ENCODE data around the gene ERCC3. TPM values are rescaled to one million over a fixed set of nuclear protein-coding genes. Genes with fewer than 3 reads are reported as not detected.
"Not testable (repeated sequence)": the region's sequence is repeated elsewhere in the genome, so short reads cannot be mapped to it uniquely, and the experiment has no call there.

The ERCC3 gene
- total RNA-seq, 4 donors from 2014 or later, result 30.0 to 47.2 (median 39.0) TPM

GRCh38 chr2:127239395-127239794 is 54.5 kb downstream of the ERCC3 start:
- no peak for DNase-seq
- no peaks in the 10 kb centered on the region for H3K36me3 ChIP-seq
- no peak overlapping the region for H3K4me3 ChIP-seq
- no peak overlapping the region for H3K27ac ChIP-seq
- no peak for TF ChIP-seq POLR2A (IDR thresholded peaks at IDR 0.05)
- no peak for TF ChIP-seq EP300 (IDR thresholded peaks at IDR 0.05; ENCODE audit: low read depth)
- intact Hi-C loops (cut with DNase I; ENCODE audit: low total_unique reads), result no loop called here
- no peaks in the 10 kb centered on the region for H3K9me3 ChIP-seq
- 86% methylated on average over 1 of the region's 1 CpG; no CpG with 5 or more reads in 1 of the 2 donors for WGBS, 2 donors (ENCODE audit: low coverage in 1 of 2)
- in situ Hi-C loops (cut with MboI; ENCODE audit: low pct_ligation_motif_present in 1 of 4, low pct_unique_long_range_greater_than_20kb in 1 of 4, low sequenced_read_pairs in 3 of 4), result no loop called here
- H3K27me3 ChIP-seq, result no peaks in the 10 kb centered on the region
- H3K4me1 ChIP-seq, result no peaks in the 10 kb centered on the region

GRCh38 chr2:127237768-127238167 is 56.2 kb downstream of the ERCC3 start:
- H3K36me3 ChIP-seq; H3K27ac ChIP-seq; H3K4me1 ChIP-seq; DNase-seq; intact Hi-C loops (cut with DNase I; ENCODE audit: low total_unique reads); H3K27me3 ChIP-seq; H3K9me3 ChIP-seq; H3K4me3 ChIP-seq; in situ Hi-C loops (cut with MboI; ENCODE audit: low pct_ligation_motif_present in 1 of 4, low pct_unique_long_range_greater_than_20kb in 1 of 4, low sequenced_read_pairs in 3 of 4): not testable (repeated sequence)
- WGBS, 2 donors (ENCODE audit: low coverage in 1 of 2), result 67 to 68% methylated on average over 1 to 2 of the region's 2 CpGs

- in situ Hi-C loops (cut with MboI; ENCODE audit: low pct_ligation_motif_present in 1 of 4, low pct_unique_long_range_greater_than_20kb in 1 of 4, low sequenced_read_pairs in 3 of 4) (no loop called here), intact Hi-C loops (cut with DNase I; ENCODE audit: low total_unique reads) (no loop called here)
- no peak overlapping the region for H3K27ac ChIP-seq
- no peak overlapping the region for H3K4me3 ChIP-seq
- no peaks in the 10 kb centered on the region for H3K27me3 ChIP-seq
- H3K36me3 ChIP-seq, result no peaks in the 10 kb centered on the region
- 86 to 90% methylated on average over 6 of the region's 6 CpGs for WGBS, 2 donors (ENCODE audit: low coverage in 1 of 2)
- no peaks in the 10 kb centered on the region for H3K4me1 ChIP-seq
- TF ChIP-seq POLR2AphosphoS5 (IDR thresholded peaks at IDR 0.05), result no peak
- no peak for TF ChIP-seq CTCF (IDR thresholded peaks at IDR 0.05)
- no peak for TF ChIP-seq POLR2A (IDR thresholded peaks at IDR 0.05)
- TF ChIP-seq EP300 (IDR thresholded peaks at IDR 0.05; ENCODE audit: low read depth), result no peak
- no peaks in the 10 kb centered on the region for H3K9me3 ChIP-seq
- no peak for DNase-seq
These were observed 58.8 kb downstream of the ERCC3 start for GRCh38 chr2:127235082-127235702.

- DNase-seq, result no peak
- Histone ChIP-seq H3K36me3 (no peaks in the 10 kb centered on the region), H3K4me1 (no peaks in the 10 kb centered on the region), H3K27me3 (no peaks in the 10 kb centered on the region), H3K9me3 (no peaks in the 10 kb centered on the region), H3K27ac (no peak overlapping the region), H3K4me3 (no peak overlapping the region)
- WGBS, 2 donors (ENCODE audit: low coverage in 1 of 2), result 95 to 98% methylated on average over 3 to 8 of the region's 8 CpGs
- intact Hi-C loops (cut with DNase I; ENCODE audit: low total_unique reads) (no loop called here), in situ Hi-C loops (cut with MboI; ENCODE audit: low pct_ligation_motif_present in 1 of 4, low pct_unique_long_range_greater_than_20kb in 1 of 4, low sequenced_read_pairs in 3 of 4) (no loop called here)
- TF ChIP-seq POLR2AphosphoS5 (IDR thresholded peaks at IDR 0.05), result no peak
- no peak for TF ChIP-seq CTCF (IDR thresholded peaks at IDR 0.05)
- no peak for TF ChIP-seq EP300 (IDR thresholded peaks at IDR 0.05; ENCODE audit: low read depth)
- TF ChIP-seq POLR2A (IDR thresholded peaks at IDR 0.05), result no peak
These were observed 60.2 kb downstream of the ERCC3 start for GRCh38 chr2:127233710-127234109.

GRCh38 chr2:127231130-127231865 is 62.6 kb downstream of the ERCC3 start:
- Histone ChIP-seq H3K4me1 (peaks cover under 1 to 9% (median 5%) of the 10 kb centered on the region in 4 donors), H3K4me3 (no peak overlapping the region), H3K36me3 (no peaks in the 10 kb centered on the region), H3K27ac (no peak overlapping the region), H3K27me3 (no peaks in the 10 kb centered on the region), H3K9me3 (no peaks in the 10 kb centered on the region)
- intact Hi-C loops (cut with DNase I; ENCODE audit: low total_unique reads) (no loop called here), in situ Hi-C loops (cut with MboI; ENCODE audit: low pct_ligation_motif_present in 1 of 4, low pct_unique_long_range_greater_than_20kb in 1 of 4, low sequenced_read_pairs in 3 of 4) (no loop called here)
- WGBS, 2 donors (ENCODE audit: low coverage in 1 of 2), result 57 to 63% methylated on average over 5 to 6 of the region's 6 CpGs
- peak; percentile 17 for DNase-seq
- TF ChIP-seq POLR2AphosphoS5 (IDR thresholded peaks at IDR 0.05) (no peak), EP300 (IDR thresholded peaks at IDR 0.05; ENCODE audit: low read depth) (no peak), POLR2A (IDR thresholded peaks at IDR 0.05) (no peak), CTCF (IDR thresholded peaks at IDR 0.05) (no peak)

Data from transverse colon (tissue), 4 donors.